Stimulated activated effector memory CD8-positive, alpha-beta T cell treated with anti-CD3 and anti-CD28 coated beads, Interleukin-12 subunit alpha, Interleukin-12 subunit beta, amount 100 ng/mL, for 72 hours (primary cell): ENCODE measurements around the gene CYB5D1.
A peak's percentile ranks its signal among the peaks of the same experiment; 100 is the strongest.
"Not testable (repeated sequence)": the region's sequence is repeated elsewhere in the genome, so short reads cannot be mapped to it uniquely, and the experiment has no call there.

Experiments
- ATAC-seq: fragments of 150-1000 bp; cut with Tn5 transposase; 2 replicates; pipeline ENCODE4 v1.10.0; 2021
- DNase-seq, 2 donors: peaks; one replicate each; pipeline ENCODE4 v3.0.0; 2021 to 2022; ENCODE audit warnings: low spot score in 2 of 2
- H3K27ac Mint-ChIP-seq: one replicate; pipeline ENCODE4 v1.8.0; 2022; ENCODE audit warnings: mild to moderate bottlenecking, mixed read lengths
- H3K36me3 Mint-ChIP-seq: one replicate; pipeline ENCODE4 v1.8.0; 2022; ENCODE audit warnings: mild to moderate bottlenecking, mixed read lengths
- H3K4me1 Mint-ChIP-seq: one replicate; pipeline ENCODE4 v1.8.0; 2022; ENCODE audit warnings: mixed read lengths
- H3K4me3 Mint-ChIP-seq: one replicate; pipeline ENCODE4 v1.8.0; 2022; ENCODE audit warnings: mild to moderate bottlenecking, mixed read lengths
- H3K9me3 Mint-ChIP-seq: one replicate; pipeline ENCODE4 v1.8.0; 2022; ENCODE audit warnings: mixed read lengths

CYB5D1 gene

GRCh38 chr17:7855660-7856010, 2.2 kb upstream of the CYB5D1 start:
- Mint-ChIP-seq H3K4me1 (peaks cover 26% of the 10 kb centered on the region), H3K4me3 (no peak overlapping the region), H3K27ac (no peak overlapping the region), H3K9me3 (no peaks in the 10 kb centered on the region), H3K36me3 (peaks cover 10% of the 10 kb centered on the region)
- ATAC-seq (no peak), DNase-seq (no peak)

GRCh38 chr17:7856011-7856810, 1.6 kb upstream of the CYB5D1 start:
- Mint-ChIP-seq H3K4me1 (peaks cover 21% of the 10 kb centered on the region), H3K9me3 (no peaks in the 10 kb centered on the region), H3K27ac (no peak overlapping the region), H3K36me3 (peaks cover 16% of the 10 kb centered on the region), H3K4me3 (no peak overlapping the region)
- ATAC-seq: no peak
- no peak for DNase-seq

- peaks cover 24% of the 10 kb centered on the region for H3K36me3 Mint-ChIP-seq
- H3K4me1 Mint-ChIP-seq: peaks cover 12% of the 10 kb centered on the region
- no peak within 1 kb of the TSS for H3K27ac Mint-ChIP-seq
- H3K9me3 Mint-ChIP-seq: no peaks in the 10 kb centered on the region
- ATAC-seq: peak; percentile 92
- peak; percentile 85 to 96 for DNase-seq
- no peak within 1 kb of the TSS for H3K4me3 Mint-ChIP-seq
These were observed 741 bp upstream of the CYB5D1 start, which contains the start of gene NAA38 for GRCh38 chr17:7856811-7857712. Gene NAA38 (minus strand): TSS chr17:7857559. CDS start chr17:7857463, 96 bp downstream.

- Mint-ChIP-seq H3K4me1 (peaks cover 5% of the 10 kb centered on the region), H3K27ac (no peak overlapping the region), H3K4me3 (no peak overlapping the region), H3K9me3 (no peaks in the 10 kb centered on the region), H3K36me3 (peaks cover 30% of the 10 kb centered on the region)
- ATAC-seq: no peak
- DNase-seq: no peak
These were observed 663 bp downstream of the CYB5D1 start for GRCh38 chr17:7858522-7858810.

- no peak for ATAC-seq
- DNase-seq: no peak
- Mint-ChIP-seq H3K27ac (no peak overlapping the region), H3K9me3 (no peaks in the 10 kb centered on the region), H3K36me3 (peaks cover 30% of the 10 kb centered on the region), H3K4me3 (no peak overlapping the region), H3K4me1 (no peaks in the 10 kb centered on the region)
These were observed 1.2 kb downstream of the CYB5D1 start for GRCh38 chr17:7859028-7859427.

- no peaks in the 10 kb centered on the region for H3K9me3 Mint-ChIP-seq
- H3K36me3 Mint-ChIP-seq: peaks cover 54% of the 10 kb centered on the region
- DNase-seq: peak in 1 of 2 donors; percentile 64
- H3K4me3 Mint-ChIP-seq: no peak overlapping the region
- H3K4me1 Mint-ChIP-seq: peaks cover 13% of the 10 kb centered on the region
- no peak for ATAC-seq
- no peak overlapping the region for H3K27ac Mint-ChIP-seq
These were observed 5.1 kb downstream of the CYB5D1 start for GRCh38 chr17:7862692-7863437.

GRCh38 chr17:7864384-7864783, 6.6 kb downstream of the CYB5D1 start:
- not testable (repeated sequence) for ATAC-seq, H3K9me3 Mint-ChIP-seq, DNase-seq, H3K27ac Mint-ChIP-seq, H3K4me3 Mint-ChIP-seq
- peaks cover 51% of the 10 kb centered on the region for H3K36me3 Mint-ChIP-seq
- peaks cover 24% of the 10 kb centered on the region for H3K4me1 Mint-ChIP-seq

- peaks cover 49% of the 10 kb centered on the region for H3K36me3 Mint-ChIP-seq
- no peak for DNase-seq
- no peak overlapping the region for H3K27ac Mint-ChIP-seq
- H3K4me3 Mint-ChIP-seq: no peak overlapping the region
- peak; percentile 37 for ATAC-seq
- no peaks in the 10 kb centered on the region for H3K9me3 Mint-ChIP-seq
- peaks cover 24% of the 10 kb centered on the region for H3K4me1 Mint-ChIP-seq
These were observed 7.3 kb downstream of the CYB5D1 start for GRCh38 chr17:7864995-7865650.

GRCh38 chr17:7867881-7868329, 10.1 kb downstream of the CYB5D1 start:
- Mint-ChIP-seq H3K4me1 (peaks cover 24% of the 10 kb centered on the region), H3K27ac (peak overlapping the region; percentile 81), H3K4me3 (peak overlapping the region; percentile 45), H3K9me3 (no peaks in the 10 kb centered on the region), H3K36me3 (peaks cover 30% of the 10 kb centered on the region)
- peak; percentile 72 for ATAC-seq
- DNase-seq: no peak

- H3K9me3 Mint-ChIP-seq: no peaks in the 10 kb centered on the region
- peaks cover 49% of the 10 kb centered on the region for H3K36me3 Mint-ChIP-seq
- no peak overlapping the region for H3K4me3 Mint-ChIP-seq
- peaks cover 23% of the 10 kb centered on the region for H3K4me1 Mint-ChIP-seq
- DNase-seq: no peak
- peak overlapping the region; percentile 60 for H3K27ac Mint-ChIP-seq
- no peak for ATAC-seq
These were observed 15.2 kb downstream of the CYB5D1 start for GRCh38 chr17:7873051-7873450.

- ATAC-seq: no peak
- Mint-ChIP-seq H3K9me3 (no peaks in the 10 kb centered on the region), H3K36me3 (peaks cover 52% of the 10 kb centered on the region), H3K4me3 (no peak overlapping the region), H3K27ac (peak overlapping the region; percentile 2), H3K4me1 (peaks cover 14% of the 10 kb centered on the region)
- DNase-seq: no peak
These were observed 18.1 kb downstream of the CYB5D1 start for GRCh38 chr17:7875804-7876370.

- Mint-ChIP-seq H3K9me3 (no peaks in the 10 kb centered on the region), H3K27ac (no peak overlapping the region), H3K36me3 (peaks cover 47% of the 10 kb centered on the region), H3K4me3 (no peak overlapping the region), H3K4me1 (peaks cover 14% of the 10 kb centered on the region)
- DNase-seq (no peak), ATAC-seq (no peak)
These were observed 20.4 kb downstream of the CYB5D1 start for GRCh38 chr17:7878234-7878633.

GRCh38 chr17:7880076-7880868, 22.5 kb downstream of the CYB5D1 start:
- ATAC-seq: no peak
- no peak overlapping the region for H3K27ac Mint-ChIP-seq
- peaks cover 27% of the 10 kb centered on the region for H3K36me3 Mint-ChIP-seq
- no peak overlapping the region for H3K4me3 Mint-ChIP-seq
- H3K4me1 Mint-ChIP-seq: peaks cover 6% of the 10 kb centered on the region
- no peak for DNase-seq
- H3K9me3 Mint-ChIP-seq: no peaks in the 10 kb centered on the region
